SK-N-DZ (cell line): ENCODE data around the gene FBXW10B.

Source experiments
- small RNA-seq, 2 experiments: library from RNA; depleted of rRNA; stranded (forward); fragments of <200 nt; gene quantifications; one replicate each; pipeline ENCODE3, GENCODE V24; 2014

The FBXW10B gene

Small RNA genes lying within 50 kb of the gene (small RNA-seq; reads per million reads assigned to genes)
- 0 reads per million in 2 experiments for gene AC005838.1
- gene RF00090 = 0 reads per million in 2 experiments
